Hepatic stellate cell (primary cell): ENCODE results near the gene ARMC8.

Source experiments
- DNase-seq: peaks from one replicate; pipeline ENCODE4 v3.0.0; 2011; ENCODE audit warnings: low spot score

Gene ARMC8

DNA sequence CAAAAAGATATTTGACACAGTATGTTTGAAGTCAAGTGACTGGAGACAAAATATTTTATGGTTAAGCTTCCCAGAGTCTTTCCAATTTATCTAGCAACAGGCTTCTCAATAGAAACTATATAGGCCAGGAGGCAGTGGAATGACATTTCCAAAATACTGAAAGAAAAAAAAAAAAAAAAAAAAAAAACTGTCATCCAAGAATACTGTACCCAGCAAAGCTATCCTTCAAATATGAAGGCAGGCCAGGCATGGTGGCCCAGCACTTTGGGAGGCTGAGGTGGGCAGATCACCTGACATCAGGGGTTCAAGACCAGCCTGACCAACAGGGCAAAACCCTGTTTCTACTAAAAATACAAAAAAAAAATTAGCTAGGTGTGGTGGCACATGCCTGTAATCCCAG lies 121.7 kb downstream of the ARMC8 start:
- DNase-seq = no peak

DNA sequence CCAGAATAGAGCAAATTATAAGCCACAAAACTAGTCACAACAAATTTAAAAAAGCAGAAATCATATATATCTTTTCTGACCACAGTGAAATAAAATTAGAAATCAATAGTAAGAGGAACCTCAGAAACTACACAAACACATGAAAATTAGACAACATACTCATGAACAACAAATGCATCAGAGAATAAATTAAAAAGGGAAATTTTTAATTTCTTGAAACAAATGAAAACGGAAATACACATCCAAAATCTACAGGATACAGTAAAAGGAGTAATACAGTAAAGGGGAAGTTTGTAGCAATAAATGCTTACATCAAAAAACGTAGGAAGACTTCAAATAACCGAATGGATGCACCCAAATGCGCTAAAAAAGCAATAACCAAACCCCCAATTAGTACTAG lies 123.4 kb downstream of the ARMC8 start:
- no peak for DNase-seq

DNA sequence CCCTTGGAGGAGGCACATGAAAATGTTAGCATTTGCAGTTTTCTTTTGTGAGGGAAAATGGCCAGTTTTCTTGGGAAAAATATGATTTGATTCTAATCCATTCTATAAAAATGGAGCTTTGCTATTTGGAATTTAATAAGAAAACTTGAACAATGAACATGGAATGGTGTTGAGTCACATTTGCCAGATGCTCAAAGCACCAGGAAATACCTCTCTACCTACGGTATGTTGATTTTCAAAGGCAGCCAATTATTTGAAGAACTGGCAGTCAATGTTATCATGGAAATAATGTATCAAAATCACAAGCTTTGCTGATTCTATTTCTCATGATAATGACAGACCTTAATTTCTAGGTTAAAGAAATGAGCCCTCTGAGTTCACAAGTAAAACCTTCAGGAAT lies 127.7 kb downstream of the ARMC8 start:
- DNase-seq = no peak

DNA sequence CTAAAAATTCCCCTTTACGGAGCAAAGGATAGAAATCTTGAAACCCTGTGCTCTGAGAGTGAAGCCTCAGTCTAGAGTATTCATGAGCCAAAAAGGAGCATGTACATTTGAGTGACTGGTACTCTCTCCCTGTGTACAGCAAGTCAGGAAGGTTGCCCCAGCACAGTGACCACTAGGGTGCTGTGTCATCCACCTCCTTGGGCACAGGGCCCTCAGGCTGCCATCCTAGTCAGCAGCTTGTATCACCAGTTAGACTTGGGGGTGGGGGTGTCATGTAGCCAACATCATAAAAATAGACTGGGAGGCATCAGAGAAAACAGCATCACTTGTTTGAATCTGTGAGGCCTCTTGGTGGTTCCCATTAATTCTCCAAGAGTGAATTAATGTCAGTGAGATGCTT lies 130.6 kb downstream of the ARMC8 start:
- no peak for DNase-seq

DNA sequence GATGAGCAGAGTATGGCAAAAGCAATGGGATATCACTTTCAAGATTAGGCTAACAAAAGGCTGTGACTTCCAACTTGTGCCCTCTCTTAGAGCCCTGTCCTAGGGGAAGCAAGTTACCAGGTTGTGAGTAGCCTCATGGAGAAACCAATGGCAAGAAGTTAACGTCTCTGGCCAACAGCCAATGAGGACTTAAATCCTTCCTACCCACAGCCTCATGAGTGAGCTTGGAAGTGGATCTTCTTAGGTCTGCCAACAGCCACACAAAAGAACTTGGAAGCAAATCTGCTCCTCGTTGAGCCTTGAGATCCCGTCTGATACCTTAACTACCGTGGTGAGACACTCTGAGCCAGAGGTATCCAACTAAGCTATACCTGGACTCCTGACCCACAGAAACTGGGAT lies 136.9 kb downstream of the ARMC8 start:
- no peak for DNase-seq

DNA sequence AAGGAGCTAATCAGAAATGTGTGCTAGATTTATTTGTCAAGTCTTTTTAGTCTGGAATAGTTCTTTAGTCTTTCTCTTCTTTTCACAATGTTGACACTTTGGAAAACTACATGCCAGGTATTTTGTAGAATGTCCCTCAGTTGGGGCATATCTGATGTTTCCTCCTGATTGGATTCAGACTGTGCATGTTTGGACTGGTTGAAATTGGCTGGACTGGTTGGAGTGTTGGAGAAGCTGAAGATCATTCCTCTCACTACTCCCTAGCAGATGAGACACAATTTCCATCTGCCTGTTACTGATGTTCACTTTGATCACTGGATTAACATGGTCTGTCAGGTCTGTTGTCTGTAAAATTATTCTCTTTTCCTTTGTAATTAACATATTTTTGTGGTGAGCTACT lies 138.9 kb downstream of the ARMC8 start:
- no peak for DNase-seq

DNA sequence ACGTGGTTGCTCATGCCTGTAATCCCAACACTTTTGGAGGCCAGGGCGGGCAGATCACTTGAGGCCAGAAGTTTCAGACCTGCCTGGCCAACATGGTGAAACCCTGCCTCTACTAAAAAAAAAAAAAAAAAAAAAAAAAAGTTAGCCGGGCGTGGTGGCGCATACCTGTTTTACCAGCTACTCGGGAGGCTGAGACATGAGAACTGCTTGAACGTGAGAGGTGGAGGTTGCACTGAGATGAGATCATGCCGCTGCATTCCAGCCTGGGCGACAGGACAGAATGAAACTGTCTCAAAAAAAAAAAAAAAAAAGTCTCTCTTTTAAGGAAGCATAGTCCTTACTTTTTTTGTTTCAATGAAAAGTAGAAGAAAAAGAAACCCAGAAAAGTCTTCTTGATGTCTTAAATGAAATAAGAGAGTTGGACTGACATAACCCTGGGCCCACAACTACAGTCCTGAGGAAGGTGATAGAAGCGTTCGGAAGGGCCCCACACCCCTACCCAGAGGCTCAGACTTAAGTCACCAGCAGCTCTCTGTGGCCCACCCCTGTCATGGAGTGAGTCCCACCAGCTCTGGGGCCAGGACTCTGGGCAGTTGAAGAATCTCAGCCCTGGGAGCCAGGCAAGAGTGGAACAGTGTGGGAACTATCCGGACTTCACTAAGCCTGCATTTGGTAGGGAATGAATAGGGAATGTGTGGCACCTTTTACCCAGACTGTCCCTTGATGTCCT lies 139.9 kb downstream of the ARMC8 start:
- no peak for DNase-seq

DNA sequence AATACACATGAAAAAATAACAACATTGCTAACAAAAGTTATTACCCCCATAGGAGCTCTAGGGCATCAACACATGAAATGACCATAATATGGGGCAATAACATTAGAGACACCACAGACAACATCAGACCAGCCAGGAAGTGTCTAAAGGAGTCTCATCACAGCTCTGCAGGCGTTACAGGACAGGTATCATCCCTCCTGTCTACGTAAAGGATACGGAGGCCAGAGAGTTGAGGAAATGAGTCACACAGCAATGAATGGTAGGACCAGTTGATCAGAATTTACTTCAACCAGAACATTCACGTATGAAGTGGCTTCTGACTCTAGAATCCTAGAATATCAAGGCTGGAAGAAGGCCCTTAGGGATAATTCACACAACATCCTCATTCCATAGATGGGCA lies 140.7 kb downstream of the ARMC8 start:
- no peak for DNase-seq

DNA sequence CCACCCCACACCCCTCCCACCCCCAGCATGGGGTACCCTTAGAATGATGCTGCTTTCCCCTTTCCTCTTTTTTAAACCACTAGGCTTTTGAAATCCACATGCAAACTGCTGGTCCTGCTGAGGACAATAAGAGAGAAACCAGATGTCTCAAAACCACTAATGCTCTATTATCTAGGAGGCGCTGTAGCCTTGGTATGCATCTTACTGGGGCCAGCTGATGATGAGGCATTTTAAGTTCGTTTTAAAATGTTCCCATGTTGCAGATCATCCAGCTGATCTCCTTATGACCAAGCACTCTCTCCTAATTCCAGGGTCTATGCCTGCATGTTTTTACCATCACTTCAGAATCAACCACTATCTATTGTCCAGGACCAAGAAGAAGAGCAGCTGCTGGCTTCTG lies 141.2 kb downstream of the ARMC8 start:
- DNase-seq = peak; percentile 44

DNA sequence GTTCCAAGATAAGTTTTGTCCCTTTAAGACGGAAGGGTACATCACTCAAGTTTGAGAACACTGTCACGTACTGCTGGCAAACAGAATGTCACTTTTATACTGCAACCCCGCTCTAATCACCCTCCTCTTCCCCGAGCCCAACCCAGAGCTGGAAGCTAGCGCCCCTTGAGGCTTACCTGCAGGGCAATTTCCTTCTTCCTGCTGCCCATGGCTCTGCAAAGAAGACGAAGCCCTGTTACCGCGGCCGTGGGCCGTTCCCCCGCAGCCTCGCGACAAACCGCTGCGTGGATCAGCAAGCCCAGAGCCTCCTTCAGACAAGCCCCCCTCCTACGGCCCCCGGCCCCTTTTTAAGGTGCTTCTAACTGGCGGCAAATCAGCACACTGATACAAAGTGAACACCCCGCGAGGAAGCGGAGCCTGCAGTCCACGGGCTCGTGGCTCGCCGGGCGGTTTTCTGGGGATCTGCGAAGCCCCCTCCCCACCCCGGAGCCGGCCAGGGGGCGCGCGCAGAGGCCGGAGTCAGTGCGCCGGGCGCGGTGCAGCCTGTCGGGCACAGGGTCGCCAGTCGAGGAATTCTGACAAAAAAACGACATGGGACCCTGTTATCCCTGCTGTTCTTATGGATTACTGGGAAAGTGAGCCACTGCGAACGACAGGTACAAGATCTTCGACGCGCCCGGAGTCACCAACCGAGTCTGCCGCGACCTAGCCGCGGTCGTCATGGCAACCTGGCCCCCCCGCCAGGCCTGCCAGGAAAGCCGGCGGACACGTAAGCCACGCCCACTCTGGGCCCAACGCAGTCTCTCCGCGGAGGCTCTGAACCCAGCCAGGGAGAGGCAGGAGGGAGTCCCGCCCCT lies 142.3 kb downstream of the ARMC8 start, which contains the start of gene NME9:
NME9 (minus strand) TSS at position 725 of the 857 bp plus-strand sequence; CDS start at position 209, 516 bp downstream.
- peak; percentile 83 for DNase-seq

DNA sequence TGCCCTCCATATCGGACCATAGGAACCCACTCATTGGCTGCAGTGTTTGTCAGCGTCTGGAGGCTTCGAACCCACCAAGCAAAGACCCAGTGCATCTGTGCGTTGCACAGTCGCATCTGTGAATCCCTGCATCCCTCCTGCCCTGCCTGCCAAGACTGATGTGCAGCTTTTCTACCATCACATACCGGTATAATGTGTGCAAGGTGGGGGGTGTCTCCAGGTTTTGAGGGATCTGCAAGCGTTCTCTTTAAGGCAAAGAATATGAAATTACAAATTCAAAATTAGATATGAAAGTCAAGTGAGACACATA lies 142.8 kb downstream of the ARMC8 start:
- no peak for DNase-seq

DNA sequence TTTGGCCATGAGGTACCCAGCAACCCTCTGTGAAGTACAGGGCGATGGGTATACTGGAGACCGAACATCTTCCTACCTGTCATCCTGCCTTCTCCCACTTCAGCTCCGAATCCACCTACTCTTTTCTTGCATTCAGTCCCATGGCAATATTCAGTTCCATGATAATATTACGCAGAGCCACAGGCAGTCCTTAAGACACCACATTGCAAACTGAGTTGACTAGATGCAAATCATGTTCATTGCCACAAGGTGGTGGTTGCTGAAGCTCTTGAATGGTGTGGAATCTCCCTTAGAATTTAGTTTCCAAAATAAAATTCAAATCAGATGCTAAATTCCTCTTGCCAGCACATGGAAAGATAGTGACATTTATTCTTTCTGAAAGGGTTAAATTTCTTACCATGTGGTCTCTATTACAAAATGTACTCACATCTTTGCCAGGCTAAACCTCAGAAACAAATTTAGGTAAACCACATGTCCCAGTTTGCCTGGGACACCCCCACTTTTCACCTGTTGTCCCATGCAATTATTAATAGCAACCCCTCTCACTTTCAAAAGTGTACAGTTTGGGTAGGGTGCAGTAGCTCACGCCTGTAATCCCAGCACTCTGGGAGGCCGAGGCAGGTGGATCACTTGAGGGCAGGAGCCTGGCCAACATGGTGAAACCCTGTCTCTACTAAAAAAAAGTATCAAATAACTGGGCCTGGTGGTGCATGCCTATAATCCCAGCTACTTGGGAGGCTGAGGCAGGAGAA lies 144.2 kb downstream of the ARMC8 start:
- DNase-seq = no peak

DNA sequence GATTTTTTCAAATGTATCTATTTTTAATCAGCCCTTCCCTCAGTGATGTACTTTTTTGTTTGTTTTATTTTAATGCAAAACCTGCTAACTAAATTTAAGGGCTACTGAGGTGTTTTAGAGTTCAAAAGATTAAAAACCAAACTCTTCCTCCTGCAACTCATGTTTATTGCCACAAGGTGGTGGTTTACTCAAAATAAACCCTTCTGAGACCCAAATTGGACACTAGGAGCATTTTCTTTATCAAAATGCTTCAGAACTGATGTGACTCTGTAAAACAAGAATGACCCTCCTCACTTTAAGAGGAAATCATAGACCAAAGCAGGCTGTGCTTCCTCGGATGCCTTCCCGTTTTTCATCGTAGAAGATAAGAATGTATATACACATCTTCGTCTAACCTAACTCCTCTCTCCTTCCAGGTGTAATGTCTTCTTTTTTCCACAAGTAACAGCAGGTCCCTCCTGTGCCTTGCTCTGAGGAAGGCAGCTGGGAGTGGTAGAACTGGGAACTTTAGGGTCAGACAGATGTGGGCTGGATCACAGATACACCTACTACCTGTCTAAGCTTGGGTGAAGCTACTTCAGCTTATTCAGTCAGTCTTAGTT lies 145.5 kb downstream of the ARMC8 start:
- peak; percentile 44 for DNase-seq

DNA sequence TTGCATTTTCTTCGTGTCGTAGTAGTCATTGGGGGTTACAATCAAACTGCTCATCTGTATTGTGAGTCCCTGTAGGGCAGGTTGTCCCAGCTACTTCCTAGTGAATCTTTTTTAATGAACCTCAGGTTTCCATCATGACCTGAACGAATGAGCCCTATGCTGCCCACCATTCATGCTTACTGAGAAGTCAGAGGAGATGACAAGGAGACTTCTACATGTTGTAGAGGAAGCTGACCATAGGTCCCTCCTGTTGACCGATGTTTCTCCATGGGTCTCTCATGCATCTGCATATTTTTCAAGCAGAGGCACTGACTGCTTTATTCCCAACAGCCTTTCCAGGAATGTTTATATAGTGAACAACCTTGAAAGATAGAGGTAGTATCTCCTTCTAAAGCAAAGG lies 147.5 kb downstream of the ARMC8 start:
- no peak for DNase-seq

DNA sequence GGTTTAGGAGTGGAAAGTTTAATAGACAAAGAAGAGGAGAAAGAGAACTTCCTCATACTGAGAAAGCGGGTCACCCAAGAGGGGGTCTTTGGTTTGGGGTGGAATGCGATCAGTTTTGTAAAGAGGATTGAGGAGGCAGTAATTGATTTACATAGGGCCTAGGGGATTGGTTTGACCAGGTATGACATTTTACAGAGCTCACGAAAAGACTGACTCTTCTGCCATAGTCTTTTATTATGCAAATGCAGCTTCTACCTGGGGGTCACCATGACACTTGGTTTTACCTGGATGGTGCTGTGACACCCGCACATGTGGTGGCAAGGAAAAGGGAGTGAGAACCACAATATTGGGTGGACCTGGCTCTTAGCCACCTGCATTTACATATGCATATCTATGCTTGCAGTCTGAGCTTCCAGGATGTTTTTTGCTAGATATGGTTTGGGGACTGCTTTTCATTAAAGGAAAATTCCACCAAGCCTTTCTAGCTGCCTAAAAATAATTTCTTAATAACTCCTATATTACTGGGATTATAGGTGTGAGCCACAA lies 149.4 kb downstream of the ARMC8 start:
- no peak for DNase-seq

DNA sequence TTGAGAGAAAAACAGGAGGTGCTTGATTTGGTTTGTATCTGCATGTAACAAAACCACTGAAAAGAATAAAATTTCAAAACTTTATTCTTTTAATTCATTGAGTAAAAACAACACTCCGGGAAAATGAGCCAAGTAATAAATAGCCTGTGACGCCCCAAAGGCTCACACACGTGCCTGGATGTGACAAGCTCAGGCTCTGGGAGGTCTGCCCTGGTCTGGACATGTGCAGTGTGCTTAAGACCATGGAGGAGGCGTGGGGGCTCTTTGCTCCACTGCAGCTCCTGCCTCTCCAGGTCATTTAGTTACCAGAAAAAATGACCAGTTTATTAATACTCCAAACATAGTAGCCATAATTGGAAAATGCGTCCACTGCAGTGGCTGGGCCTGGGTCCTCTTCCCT lies 151.1 kb downstream of the ARMC8 start:
- no peak for DNase-seq

DNA sequence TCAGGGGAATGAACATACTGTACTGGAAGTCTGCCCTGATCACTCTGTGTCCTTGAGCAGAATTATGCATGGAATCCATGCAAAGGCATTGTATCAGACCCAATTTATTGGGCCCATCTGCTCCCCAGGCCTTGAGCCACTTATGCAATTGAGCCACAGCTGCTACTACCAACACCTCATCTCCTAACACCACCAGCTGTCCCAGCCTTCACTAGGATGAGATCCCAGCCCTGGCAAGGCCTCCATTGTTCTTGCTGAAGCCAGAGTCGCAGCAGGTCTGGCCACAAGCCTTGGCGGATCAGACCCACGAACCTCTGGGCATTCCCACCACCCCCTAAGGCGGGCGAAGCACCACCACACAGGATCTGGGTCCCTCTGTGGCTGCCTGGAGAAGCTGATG lies 151.7 kb downstream of the ARMC8 start:
- DNase-seq = no peak

DNA sequence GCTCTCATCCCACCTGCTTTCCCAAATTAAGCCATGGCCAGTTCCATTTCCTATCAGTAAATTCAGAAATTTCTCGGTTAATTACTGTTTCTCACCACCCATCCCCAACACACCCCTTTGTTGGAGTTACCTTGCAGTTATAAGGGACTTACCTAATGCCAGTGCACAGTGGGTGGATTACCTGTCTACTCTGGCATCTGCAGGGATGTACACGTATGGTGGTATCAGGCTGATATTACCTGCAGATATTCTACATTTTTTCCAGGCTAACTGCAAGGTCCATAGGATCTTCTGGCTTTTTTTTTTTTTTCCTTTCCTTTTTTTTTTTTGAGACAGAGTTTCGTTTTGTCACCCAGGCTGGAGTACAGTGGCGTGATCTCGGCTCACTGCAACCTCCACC lies 153.4 kb downstream of the ARMC8 start:
- no peak for DNase-seq

DNA sequence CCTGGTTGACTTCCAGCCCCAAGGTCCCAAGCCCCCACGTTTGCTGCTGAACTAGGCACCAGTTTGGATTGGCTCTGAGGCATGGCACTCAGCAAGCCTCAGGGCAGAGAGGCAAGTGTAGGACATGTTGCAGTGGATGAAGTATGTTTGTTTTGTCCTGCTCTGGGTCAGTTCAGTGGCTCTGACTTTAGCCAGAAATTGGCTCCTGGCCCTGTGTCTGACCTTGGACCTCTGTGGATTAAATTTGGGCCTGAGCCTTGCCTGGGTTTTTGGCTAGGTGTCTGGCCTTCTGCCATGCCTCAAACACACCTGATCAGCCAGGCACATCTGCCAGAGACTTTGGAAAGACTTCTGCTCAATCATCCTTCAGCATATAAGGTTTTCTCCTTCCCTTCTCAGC lies 157.7 kb downstream of the ARMC8 start:
- DNase-seq = no peak
